WTC11 (cell line): ENCODE measurements around the gene ELP4. TPM values are rescaled to one million over a fixed set of nuclear protein-coding genes. Genes with fewer than 3 reads are reported as not detected.

ENCODE experiments used
- ATAC-seq: fragments of 200-7000 bp; cut with Tn5 transposase; 2 replicates; pipeline ENCODE4 v1.10.0; 2021; ENCODE audit warnings: mild to moderate bottlenecking, moderate library complexity
- CTCF ChIA-PET: fragments of 300-600 bp; sonication (Branson Sonifier 250); formaldehyde crosslinking; loops from one replicate; lab custom pipeline; 2021; ENCODE audit warnings: antibody characterized with exemption; lab: Charles Lee
- POLR2A ChIA-PET: fragments of 350-600 bp; sonication (Branson Sonifier 250); formaldehyde crosslinking; loops from one replicate; lab custom pipeline; 2021; ENCODE audit warnings: antibody characterized with exemption; lab: Charles Lee
- DNase-seq: peaks from one replicate; pipeline ENCODE4 v3.0.0; 2021; ENCODE audit warnings: low spot score
- H3K27ac Mint-ChIP-seq: 2 replicates; pipeline ENCODE4 v1.8.0; 2021; ENCODE audit warnings: mixed read lengths
- H3K27me3 Mint-ChIP-seq: 2 replicates; pipeline ENCODE4 v1.8.0; 2021; ENCODE audit warnings: low read depth, mild to moderate bottlenecking, moderate library complexity, mixed read lengths
- H3K36me3 Mint-ChIP-seq: 2 replicates; pipeline ENCODE4 v1.8.0; 2021; ENCODE audit warnings: mixed read lengths
- H3K4me1 Mint-ChIP-seq: 2 replicates; pipeline ENCODE4 v1.8.0; 2022; ENCODE audit warnings: mixed read lengths
- H3K4me3 Mint-ChIP-seq: 2 replicates; pipeline ENCODE4 v1.8.0; 2021; ENCODE audit warnings: mild to moderate bottlenecking, moderate library complexity, mixed read lengths
- H3K9me3 Mint-ChIP-seq: 2 replicates; pipeline ENCODE4 v1.8.0; 2021; ENCODE audit warnings: mixed read lengths
- ATF1 ChIP-seq: sonication (generic); formaldehyde crosslinking; IDR thresholded peaks from 2 replicates; pipeline ENCODE4 v1.8.1; 2023; ENCODE audit warnings: mild to moderate bottlenecking, moderate library complexity, missing genetic modification reagents
- CREB1 ChIP-seq: sonication (generic); formaldehyde crosslinking; IDR thresholded peaks from 2 replicates; pipeline ENCODE4 v1.8.0; 2023; ENCODE audit warnings: mild to moderate bottlenecking, missing genetic modification reagents
- ETV6 ChIP-seq: sonication (generic); formaldehyde crosslinking; IDR thresholded peaks from 2 replicates; pipeline ENCODE4 v1.8.1; 2022; ENCODE audit warnings: mild to moderate bottlenecking, missing genetic modification reagents
- FOXJ3 ChIP-seq: sonication (generic); formaldehyde crosslinking; IDR thresholded peaks from 2 replicates; pipeline ENCODE4 v1.9.0; 2021; ENCODE audit warnings: missing genetic modification reagents, mild to moderate bottlenecking, borderline replicate concordance
- GRHL2 ChIP-seq: fragments of 250-450 bp; sonication (Bioruptor Pico); IDR thresholded peaks from 2 replicates; pipeline ENCODE4 v1.8.0; 2022; ENCODE audit warnings: mild to moderate bottlenecking, moderate library complexity; ENCODE audit not compliant: insufficient replicate concordance, severe bottlenecking
- IRF2 ChIP-seq: sonication (generic); formaldehyde crosslinking; IDR thresholded peaks from 2 replicates; pipeline ENCODE4 v1.8.0; 2022; ENCODE audit warnings: low read depth, missing genetic modification reagents, borderline replicate concordance
- PRRX2 ChIP-seq: fragments of 250-450 bp; sonication (Bioruptor Pico); IDR thresholded peaks from 2 replicates; pipeline ENCODE4 v1.8.0; 2021; ENCODE audit warnings: mild to moderate bottlenecking
- TCF7 ChIP-seq: sonication (generic); formaldehyde crosslinking; IDR thresholded peaks from 2 replicates; pipeline ENCODE4 v1.8.0; 2022; ENCODE audit warnings: mild to moderate bottlenecking, low read depth, missing genetic modification reagents, moderate library complexity
- TEAD1 ChIP-seq: sonication (generic); formaldehyde crosslinking; IDR thresholded peaks from 2 replicates; pipeline ENCODE4 v1.8.0; 2022; ENCODE audit warnings: mild to moderate bottlenecking, missing genetic modification reagents
- ZNF232 ChIP-seq: sonication (generic); formaldehyde crosslinking; IDR thresholded peaks from 2 replicates; pipeline ENCODE4 v1.8.0; 2022; ENCODE audit warnings: mild to moderate bottlenecking, missing genetic modification reagents
- ZNF416 ChIP-seq: fragments of 250-450 bp; sonication (Bioruptor Pico); IDR thresholded peaks from 2 replicates; pipeline ENCODE4 v1.9.0; 2021; ENCODE audit warnings: mild to moderate bottlenecking, inconsistent platforms
- ZNF671 ChIP-seq: fragments of 250-450 bp; sonication (Bioruptor Pico); IDR thresholded peaks from 2 replicates; pipeline ENCODE4 v1.8.0; 2021; ENCODE audit warnings: mild to moderate bottlenecking
- total RNA-seq: library from RNA; stranded (reverse); gene quantifications from 3 replicates; pipeline ENCODE4 v1.2.3, GENCODE V29; 2021
- TF ChIP-seq, protein P1 (sequence below): sonication (generic); formaldehyde crosslinking; IDR thresholded peaks from 2 replicates; pipeline ENCODE4 v1.8.0; 2022; ENCODE audit warnings: missing genetic modification reagents
- TF ChIP-seq, protein P2 (sequence below): sonication (generic); formaldehyde crosslinking; IDR thresholded peaks from 2 replicates; pipeline ENCODE4 v1.8.0; 2022; ENCODE audit warnings: mild to moderate bottlenecking, missing genetic modification reagents
- TF ChIP-seq, protein P3 (sequence below): sonication (generic); formaldehyde crosslinking; IDR thresholded peaks from 2 replicates; pipeline ENCODE4 v1.8.0; 2023; ENCODE audit warnings: mild to moderate bottlenecking, missing genetic modification reagents
- TF ChIP-seq, protein P4 (sequence below): sonication (generic); formaldehyde crosslinking; IDR thresholded peaks from 2 replicates; pipeline ENCODE4 v1.8.1; 2023; ENCODE audit warnings: mild to moderate bottlenecking, missing genetic modification reagents, moderate library complexity
- TF ChIP-seq, protein P5 (sequence below): sonication (generic); formaldehyde crosslinking; IDR thresholded peaks from 2 replicates; pipeline ENCODE4 v1.8.1; 2022; ENCODE audit warnings: low read depth, mild to moderate bottlenecking, moderate library complexity, missing genetic modification reagents, borderline replicate concordance
- TF ChIP-seq, protein P6 (sequence below): sonication (generic); formaldehyde crosslinking; IDR thresholded peaks from 2 replicates; pipeline ENCODE4 v1.8.1; 2022; ENCODE audit warnings: mild to moderate bottlenecking, moderate library complexity, missing genetic modification reagents
- TF ChIP-seq, protein P7 (sequence below): fragments of 200-600 bp; IDR thresholded peaks from 2 replicates; pipeline ENCODE4 v1.8.0; 2022; ENCODE audit warnings: antibody characterized with exemption
- TF ChIP-seq, protein P8 (sequence below): sonication (generic); formaldehyde crosslinking; IDR thresholded peaks from 2 replicates; pipeline ENCODE4 v1.8.1; 2023; ENCODE audit warnings: mild to moderate bottlenecking, missing genetic modification reagents, moderate library complexity
- TF ChIP-seq, protein P9 (sequence below): fragments of 250-450 bp; sonication (Bioruptor Pico); IDR thresholded peaks from 2 replicates; pipeline ENCODE4 v1.9.0; 2021; ENCODE audit warnings: moderate library complexity, mild to moderate bottlenecking, inconsistent platforms, borderline replicate concordance

Gene ELP4
- total RNA-seq, 1 experiment from 2014 or later, result 14.6 TPM

DNA sequence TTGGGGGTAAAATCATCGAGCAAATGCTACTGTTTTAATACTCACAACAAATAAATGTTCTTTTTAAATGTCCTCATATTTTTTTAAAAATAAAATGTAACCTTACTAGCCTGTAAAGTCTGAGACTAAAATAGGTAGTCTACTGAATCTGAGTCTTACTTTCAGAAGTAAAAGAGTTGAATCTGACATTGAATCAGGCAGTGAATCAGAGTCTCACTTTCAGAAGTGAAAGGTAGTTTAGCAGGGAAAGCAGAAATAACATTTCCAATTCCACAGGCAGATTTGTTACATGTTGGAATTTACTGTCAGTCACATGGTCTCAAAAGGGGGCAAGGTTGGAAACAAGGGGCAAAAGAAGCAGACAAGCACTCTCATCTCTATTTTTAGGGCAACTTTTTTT, 143.0 kb downstream of the ELP4 start (continued):
- TF ChIP-seq, protein P1, sequence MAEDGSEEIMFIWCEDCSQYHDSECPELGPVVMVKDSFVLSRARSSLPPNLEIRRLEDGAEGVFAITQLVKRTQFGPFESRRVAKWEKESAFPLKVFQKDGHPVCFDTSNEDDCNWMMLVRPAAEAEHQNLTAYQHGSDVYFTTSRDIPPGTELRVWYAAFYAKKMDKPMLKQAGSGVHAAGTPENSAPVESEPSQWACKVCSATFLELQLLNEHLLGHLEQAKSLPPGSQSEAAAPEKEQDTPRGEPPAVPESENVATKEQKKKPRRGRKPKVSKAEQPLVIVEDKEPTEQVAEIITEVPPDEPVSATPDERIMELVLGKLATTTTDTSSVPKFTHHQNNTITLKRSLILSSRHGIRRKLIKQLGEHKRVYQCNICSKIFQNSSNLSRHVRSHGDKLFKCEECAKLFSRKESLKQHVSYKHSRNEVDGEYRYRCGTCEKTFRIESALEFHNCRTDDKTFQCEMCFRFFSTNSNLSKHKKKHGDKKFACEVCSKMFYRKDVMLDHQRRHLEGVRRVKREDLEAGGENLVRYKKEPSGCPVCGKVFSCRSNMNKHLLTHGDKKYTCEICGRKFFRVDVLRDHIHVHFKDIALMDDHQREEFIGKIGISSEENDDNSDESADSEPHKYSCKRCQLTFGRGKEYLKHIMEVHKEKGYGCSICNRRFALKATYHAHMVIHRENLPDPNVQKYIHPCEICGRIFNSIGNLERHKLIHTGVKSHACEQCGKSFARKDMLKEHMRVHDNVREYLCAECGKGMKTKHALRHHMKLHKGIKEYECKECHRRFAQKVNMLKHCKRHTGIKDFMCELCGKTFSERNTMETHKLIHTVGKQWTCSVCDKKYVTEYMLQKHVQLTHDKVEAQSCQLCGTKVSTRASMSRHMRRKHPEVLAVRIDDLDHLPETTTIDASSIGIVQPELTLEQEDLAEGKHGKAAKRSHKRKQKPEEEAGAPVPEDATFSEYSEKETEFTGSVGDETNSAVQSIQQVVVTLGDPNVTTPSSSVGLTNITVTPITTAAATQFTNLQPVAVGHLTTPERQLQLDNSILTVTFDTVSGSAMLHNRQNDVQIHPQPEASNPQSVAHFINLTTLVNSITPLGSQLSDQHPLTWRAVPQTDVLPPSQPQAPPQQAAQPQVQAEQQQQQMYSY (CRISPR knock-in tag), result no peak
- TF ChIP-seq ATF1, result no peak
- no peak for TF ChIP-seq FOXJ3
- TF ChIP-seq TEAD1 (CRISPR knock-in tag), result no peak
- TF ChIP-seq TCF7 (CRISPR knock-in tag), result no peak
- no peak for TF ChIP-seq GRHL2
- TF ChIP-seq CREB1 (CRISPR knock-in tag), result no peak
- no peak for TF ChIP-seq IRF2
- TF ChIP-seq, protein P2, sequence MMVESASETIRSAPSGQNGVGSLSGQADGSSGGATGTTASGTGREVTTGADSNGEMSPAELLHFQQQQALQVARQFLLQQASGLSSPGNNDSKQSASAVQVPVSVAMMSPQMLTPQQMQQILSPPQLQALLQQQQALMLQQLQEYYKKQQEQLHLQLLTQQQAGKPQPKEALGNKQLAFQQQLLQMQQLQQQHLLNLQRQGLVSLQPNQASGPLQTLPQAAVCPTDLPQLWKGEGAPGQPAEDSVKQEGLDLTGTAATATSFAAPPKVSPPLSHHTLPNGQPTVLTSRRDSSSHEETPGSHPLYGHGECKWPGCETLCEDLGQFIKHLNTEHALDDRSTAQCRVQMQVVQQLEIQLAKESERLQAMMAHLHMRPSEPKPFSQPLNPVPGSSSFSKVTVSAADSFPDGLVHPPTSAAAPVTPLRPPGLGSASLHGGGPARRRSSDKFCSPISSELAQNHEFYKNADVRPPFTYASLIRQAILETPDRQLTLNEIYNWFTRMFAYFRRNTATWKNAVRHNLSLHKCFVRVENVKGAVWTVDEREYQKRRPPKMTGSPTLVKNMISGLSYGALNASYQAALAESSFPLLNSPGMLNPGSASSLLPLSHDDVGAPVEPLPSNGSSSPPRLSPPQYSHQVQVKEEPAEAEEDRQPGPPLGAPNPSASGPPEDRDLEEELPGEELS (CRISPR knock-in tag), result no peak
- TF ChIP-seq, protein P3, sequence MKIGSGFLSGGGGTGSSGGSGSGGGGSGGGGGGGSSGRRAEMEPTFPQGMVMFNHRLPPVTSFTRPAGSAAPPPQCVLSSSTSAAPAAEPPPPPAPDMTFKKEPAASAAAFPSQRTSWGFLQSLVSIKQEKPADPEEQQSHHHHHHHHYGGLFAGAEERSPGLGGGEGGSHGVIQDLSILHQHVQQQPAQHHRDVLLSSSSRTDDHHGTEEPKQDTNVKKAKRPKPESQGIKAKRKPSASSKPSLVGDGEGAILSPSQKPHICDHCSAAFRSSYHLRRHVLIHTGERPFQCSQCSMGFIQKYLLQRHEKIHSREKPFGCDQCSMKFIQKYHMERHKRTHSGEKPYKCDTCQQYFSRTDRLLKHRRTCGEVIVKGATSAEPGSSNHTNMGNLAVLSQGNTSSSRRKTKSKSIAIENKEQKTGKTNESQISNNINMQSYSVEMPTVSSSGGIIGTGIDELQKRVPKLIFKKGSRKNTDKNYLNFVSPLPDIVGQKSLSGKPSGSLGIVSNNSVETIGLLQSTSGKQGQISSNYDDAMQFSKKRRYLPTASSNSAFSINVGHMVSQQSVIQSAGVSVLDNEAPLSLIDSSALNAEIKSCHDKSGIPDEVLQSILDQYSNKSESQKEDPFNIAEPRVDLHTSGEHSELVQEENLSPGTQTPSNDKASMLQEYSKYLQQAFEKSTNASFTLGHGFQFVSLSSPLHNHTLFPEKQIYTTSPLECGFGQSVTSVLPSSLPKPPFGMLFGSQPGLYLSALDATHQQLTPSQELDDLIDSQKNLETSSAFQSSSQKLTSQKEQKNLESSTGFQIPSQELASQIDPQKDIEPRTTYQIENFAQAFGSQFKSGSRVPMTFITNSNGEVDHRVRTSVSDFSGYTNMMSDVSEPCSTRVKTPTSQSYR (CRISPR knock-in tag), result no peak
- TF ChIP-seq ZNF232, result no peak
- TF ChIP-seq ZNF416 (CRISPR knock-in tag), result no peak
- TF ChIP-seq ETV6 (CRISPR knock-in tag), result no peak
- TF ChIP-seq, protein P4, sequence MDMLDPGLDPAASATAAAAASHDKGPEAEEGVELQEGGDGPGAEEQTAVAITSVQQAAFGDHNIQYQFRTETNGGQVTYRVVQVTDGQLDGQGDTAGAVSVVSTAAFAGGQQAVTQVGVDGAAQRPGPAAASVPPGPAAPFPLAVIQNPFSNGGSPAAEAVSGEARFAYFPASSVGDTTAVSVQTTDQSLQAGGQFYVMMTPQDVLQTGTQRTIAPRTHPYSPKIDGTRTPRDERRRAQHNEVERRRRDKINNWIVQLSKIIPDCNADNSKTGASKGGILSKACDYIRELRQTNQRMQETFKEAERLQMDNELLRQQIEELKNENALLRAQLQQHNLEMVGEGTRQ, result no peak

DNA sequence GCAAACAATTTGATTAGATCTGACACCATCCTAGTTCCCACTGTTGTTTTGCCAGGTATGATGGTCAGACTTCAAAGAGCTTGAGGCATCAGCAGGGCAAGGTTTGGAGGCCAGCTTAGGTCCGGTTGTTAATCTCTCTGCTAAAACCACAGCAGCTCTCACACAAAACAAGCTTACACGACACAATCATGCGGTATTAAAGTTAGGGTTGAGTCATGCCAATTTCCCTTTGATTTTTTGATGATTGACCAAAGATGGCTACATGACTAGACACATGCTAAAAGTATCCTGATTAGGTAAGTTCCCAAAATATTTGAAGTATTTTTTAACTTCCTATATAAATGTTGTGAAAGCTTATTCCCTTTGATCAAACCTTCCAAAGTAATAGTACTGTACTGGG, 145.9 kb downstream of the ELP4 start:
- ChIA-PET POLR2A (no interaction called here), CTCF (interaction anchor here (0.8 to 3.7 kb wide), 3 partner anchors 14 to 521 kb away, joined by 3 to 24 read pairs (median 3); no protein-coding TSS in a partner anchor)
- H3K36me3 Mint-ChIP-seq, result no peaks in the 10 kb centered on the region
- DNase-seq (no peak), ATAC-seq (no peak)
- peaks cover 7% of the 10 kb centered on the region for H3K4me1 Mint-ChIP-seq
- no peak overlapping the region for H3K27ac Mint-ChIP-seq
- no peak overlapping the region for H3K4me3 Mint-ChIP-seq
- no peaks in the 10 kb centered on the region for H3K9me3 Mint-ChIP-seq
- no peaks in the 10 kb centered on the region for H3K27me3 Mint-ChIP-seq
- TF ChIP-seq ZNF671, result no peak
- no peak for TF ChIP-seq PRRX2
- TF ChIP-seq, protein P5, sequence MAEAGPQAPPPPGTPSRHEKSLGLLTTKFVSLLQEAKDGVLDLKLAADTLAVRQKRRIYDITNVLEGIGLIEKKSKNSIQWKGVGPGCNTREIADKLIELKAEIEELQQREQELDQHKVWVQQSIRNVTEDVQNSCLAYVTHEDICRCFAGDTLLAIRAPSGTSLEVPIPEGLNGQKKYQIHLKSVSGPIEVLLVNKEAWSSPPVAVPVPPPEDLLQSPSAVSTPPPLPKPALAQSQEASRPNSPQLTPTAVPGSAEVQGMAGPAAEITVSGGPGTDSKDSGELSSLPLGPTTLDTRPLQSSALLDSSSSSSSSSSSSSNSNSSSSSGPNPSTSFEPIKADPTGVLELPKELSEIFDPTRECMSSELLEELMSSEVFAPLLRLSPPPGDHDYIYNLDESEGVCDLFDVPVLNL (CRISPR knock-in tag), result no peak
- TF ChIP-seq, protein P6, sequence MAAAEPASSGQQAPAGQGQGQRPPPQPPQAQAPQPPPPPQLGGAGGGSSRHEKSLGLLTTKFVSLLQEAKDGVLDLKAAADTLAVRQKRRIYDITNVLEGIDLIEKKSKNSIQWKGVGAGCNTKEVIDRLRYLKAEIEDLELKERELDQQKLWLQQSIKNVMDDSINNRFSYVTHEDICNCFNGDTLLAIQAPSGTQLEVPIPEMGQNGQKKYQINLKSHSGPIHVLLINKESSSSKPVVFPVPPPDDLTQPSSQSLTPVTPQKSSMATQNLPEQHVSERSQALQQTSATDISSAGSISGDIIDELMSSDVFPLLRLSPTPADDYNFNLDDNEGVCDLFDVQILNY, result no peak
- TF ChIP-seq, protein P7, sequence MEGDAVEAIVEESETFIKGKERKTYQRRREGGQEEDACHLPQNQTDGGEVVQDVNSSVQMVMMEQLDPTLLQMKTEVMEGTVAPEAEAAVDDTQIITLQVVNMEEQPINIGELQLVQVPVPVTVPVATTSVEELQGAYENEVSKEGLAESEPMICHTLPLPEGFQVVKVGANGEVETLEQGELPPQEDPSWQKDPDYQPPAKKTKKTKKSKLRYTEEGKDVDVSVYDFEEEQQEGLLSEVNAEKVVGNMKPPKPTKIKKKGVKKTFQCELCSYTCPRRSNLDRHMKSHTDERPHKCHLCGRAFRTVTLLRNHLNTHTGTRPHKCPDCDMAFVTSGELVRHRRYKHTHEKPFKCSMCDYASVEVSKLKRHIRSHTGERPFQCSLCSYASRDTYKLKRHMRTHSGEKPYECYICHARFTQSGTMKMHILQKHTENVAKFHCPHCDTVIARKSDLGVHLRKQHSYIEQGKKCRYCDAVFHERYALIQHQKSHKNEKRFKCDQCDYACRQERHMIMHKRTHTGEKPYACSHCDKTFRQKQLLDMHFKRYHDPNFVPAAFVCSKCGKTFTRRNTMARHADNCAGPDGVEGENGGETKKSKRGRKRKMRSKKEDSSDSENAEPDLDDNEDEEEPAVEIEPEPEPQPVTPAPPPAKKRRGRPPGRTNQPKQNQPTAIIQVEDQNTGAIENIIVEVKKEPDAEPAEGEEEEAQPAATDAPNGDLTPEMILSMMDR, result no peak
- TF ChIP-seq GRHL2, result no peak
- TF ChIP-seq, protein P8, sequence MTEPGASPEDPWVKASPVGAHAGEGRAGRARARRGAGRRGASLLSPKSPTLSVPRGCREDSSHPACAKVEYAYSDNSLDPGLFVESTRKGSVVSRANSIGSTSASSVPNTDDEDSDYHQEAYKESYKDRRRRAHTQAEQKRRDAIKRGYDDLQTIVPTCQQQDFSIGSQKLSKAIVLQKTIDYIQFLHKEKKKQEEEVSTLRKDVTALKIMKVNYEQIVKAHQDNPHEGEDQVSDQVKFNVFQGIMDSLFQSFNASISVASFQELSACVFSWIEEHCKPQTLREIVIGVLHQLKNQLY (CRISPR knock-in tag), result no peak
- TF ChIP-seq, protein P9, sequence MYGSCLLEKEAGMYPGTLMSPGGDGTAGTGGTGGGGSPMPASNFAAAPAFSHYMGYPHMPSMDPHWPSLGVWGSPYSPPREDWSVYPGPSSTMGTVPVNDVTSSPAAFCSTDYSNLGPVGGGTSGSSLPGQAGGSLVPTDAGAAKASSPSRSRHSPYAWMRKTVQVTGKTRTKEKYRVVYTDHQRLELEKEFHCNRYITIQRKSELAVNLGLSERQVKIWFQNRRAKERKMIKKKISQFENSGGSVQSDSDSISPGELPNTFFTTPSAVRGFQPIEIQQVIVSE (CRISPR knock-in tag), result no peak
- TF ChIP-seq, protein P4, result no peak
